ENCODE measurements around the gene PLAA.
A peak's percentile ranks its signal among the peaks of the same experiment; 100 is the strongest.

Gene PLAA

GRCh38 chr9:26946753-26947727 lies at the start of gene PLAA:
Gene PLAA, minus strand, starts transcription at chr9:26947242. Its CDS starts 197 bp downstream, at chr9:26947045.
- DNase-seq (ENCODE audit: low read depth in 1 of 2, low spot score in 1 of 2): peak; percentile 74 to 79

- no peak for DNase-seq (ENCODE audit: low read depth in 1 of 2, low spot score in 1 of 2)
Measured at GRCh38 chr9:26995810-26996209, 48.8 kb upstream of the PLAA start.

DNA sequence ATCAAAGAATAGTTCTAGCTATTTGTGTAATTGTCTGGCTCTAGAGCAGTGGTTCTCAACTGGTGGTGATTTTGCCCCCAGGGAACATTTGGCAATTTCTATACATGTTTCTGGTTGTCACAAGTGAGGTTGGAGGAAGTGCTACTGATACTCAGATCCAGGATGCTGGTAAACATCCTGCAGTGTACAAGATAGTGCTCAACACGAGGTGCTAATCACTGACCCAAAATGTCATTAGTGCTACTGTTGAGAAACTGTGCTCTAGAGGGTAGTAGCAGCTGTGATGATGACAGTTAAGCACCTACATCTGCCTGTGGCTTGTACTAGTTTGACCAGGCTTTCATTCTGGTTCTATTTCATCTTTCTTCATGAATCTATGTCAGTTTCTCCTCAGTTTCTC lies 36.3 kb upstream of the PLAA start:
- no peak for DNase-seq (ENCODE audit: low read depth in 1 of 2, low spot score in 1 of 2)

DNA sequence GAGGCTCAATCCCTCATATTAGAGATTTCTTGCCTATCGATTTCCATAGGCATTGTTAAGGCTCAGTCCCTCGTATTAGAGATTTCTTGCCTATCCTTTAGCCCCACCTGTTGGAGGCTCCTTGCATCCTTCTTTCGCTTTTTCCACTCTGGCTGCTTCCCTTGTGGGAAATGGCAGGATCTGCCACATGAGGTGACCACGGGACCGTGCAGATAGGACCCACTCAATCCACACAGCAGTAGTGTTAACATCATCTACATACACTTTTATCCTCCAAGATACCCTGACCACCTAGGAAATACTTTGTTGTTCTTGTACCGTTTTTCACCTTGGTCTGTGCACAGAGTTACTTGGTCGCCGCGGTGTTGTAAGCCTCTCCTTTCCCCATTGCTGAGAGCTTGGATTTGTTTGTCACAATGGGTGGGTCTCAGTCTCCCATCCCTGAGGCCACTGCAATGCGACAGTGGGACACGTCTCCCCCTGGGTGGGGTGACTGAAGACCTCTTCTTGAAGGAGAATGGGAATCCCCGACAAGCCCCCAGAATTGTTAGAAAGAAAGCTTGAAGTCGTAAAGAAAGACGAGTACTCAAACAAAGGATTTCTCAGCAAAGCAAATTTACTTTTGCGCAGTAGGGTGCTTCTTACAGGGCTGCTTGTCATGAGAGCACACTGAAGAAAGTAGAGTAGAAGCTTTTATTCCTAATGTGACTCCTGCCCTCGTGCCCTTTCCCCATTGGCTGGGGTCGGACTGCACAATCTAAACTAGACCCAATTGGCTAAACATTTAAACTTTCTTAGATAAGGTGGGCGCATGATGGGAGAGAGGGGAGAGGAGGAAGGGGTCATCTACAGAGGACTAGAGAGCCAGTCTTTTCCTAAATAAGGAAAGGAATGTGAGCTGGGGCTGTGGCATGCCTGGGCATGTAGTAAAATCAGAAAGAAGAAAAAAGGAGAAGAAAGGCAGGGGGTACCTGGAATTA lies 29.0 kb upstream of the PLAA start:
- no peak for DNase-seq (ENCODE audit: low read depth in 1 of 2, low spot score in 1 of 2)

GRCh38 chr9:26974927-26975326 lies 27.9 kb upstream of the PLAA start:
- no peak for DNase-seq (ENCODE audit: low read depth in 1 of 2, low spot score in 1 of 2)

- DNase-seq (ENCODE audit: low read depth in 1 of 2, low spot score in 1 of 2): no peak
Measured at GRCh38 chr9:26973989-26974388, 26.9 kb upstream of the PLAA start.

DNA sequence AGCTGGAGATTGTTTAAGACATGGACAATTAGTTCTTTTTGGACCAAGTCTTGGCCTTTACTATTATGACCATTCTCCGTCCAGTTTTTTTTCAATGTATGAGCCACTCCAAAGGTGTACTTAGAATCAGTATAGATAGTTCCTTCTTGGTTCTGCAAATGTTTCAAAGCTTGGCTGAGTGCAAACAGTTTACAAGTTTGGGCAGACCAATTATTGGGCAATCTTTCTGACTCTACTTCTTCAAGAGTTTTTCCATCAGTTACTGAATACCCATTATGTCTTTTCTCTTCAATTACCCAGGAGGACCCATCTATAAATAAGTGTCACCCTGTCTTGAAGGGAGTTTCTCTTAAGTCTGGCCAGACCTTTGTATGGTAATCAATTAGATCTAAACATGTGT lies 24.7 kb upstream of the PLAA start:
- DNase-seq (ENCODE audit: low read depth in 1 of 2, low spot score in 1 of 2): no peak

- DNase-seq (ENCODE audit: low read depth in 1 of 2, low spot score in 1 of 2): no peak
Measured at GRCh38 chr9:26956860-26957233, 9.8 kb upstream of the PLAA start.

- peak; percentile 77 to 91 for DNase-seq (ENCODE audit: low read depth in 1 of 2, low spot score in 1 of 2)
Measured at GRCh38 chr9:26955921-26956859, 9.1 kb upstream of the PLAA start, which contains the start of gene IFT74. Gene IFT74, plus strand, starts transcription at chr9:26956412. Its CDS starts 5,556 bp downstream, at chr9:26961968.

DNA sequence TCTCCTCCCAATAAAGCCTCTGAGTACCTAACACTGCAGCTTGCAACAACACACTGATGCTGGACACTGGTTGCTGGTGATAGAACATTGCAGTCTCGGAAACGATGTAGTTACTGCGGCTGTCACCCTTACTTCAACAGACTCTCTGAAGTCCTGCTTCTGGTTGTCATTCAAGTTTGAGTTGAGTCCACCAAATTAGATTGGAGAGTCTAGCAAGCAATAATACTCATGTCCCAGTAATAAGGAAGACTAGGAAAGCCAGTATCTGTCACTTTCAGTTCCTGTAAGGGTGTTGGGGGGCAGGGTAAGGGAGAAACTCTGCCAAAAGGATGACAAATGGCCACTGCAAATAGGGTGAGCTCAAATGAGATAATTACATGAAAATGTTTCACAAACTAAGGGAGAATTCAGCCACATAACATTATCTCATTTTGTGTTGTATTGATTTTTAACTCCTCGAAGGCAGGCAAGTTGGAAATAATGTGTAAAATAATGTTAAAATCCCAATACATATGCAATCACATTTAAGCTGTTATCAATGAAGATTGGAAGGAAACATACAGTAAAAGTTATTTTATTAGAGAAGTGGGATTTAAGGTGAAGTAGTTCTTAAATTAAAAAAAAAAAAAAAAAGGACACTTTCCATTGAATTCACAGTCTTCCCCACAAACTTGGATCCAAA lies 8.3 kb upstream of the PLAA start:
- DNase-seq (ENCODE audit: low read depth in 1 of 2, low spot score in 1 of 2): no peak

GRCh38 chr9:26954050-26954508 lies 7.0 kb upstream of the PLAA start:
- no peak for DNase-seq (ENCODE audit: low read depth in 1 of 2, low spot score in 1 of 2)

GRCh38 chr9:26951794-26952193 lies 4.8 kb upstream of the PLAA start:
- DNase-seq (ENCODE audit: low read depth in 1 of 2, low spot score in 1 of 2): no peak

GRCh38 chr9:26950521-26950920 lies 3.5 kb upstream of the PLAA start:
- no peak for DNase-seq (ENCODE audit: low read depth in 1 of 2, low spot score in 1 of 2)

GRCh38 chr9:26949637-26950069 lies 2.6 kb upstream of the PLAA start:
- no peak for DNase-seq (ENCODE audit: low read depth in 1 of 2, low spot score in 1 of 2)

GRCh38 chr9:26947736-26948135 lies 694 bp upstream of the PLAA start:
- DNase-seq (ENCODE audit: low read depth in 1 of 2, low spot score in 1 of 2): peak in 1 of 2 donors; percentile 5

DNA sequence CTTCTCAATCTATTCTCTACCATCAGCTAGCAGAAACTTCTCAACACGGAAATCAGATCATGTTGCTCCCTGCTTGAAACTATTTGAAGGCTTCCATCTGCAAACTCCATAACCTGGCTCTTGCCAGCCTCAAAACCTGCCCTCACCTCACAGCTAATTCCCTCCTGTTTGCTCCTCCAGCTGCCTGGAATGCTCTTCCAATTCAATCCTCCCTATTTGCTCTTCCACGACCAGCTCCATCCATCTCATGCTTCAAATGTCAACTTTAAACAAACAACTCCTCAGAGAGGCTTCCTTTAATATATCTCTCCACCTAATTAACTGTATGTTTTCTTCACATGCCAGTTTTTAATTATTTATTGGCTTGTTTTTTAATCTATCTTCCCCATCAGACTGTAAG lies 1.5 kb downstream of the PLAA start:
- DNase-seq (ENCODE audit: low read depth in 1 of 2, low spot score in 1 of 2): no peak

GRCh38 chr9:26940779-26941178 lies 6.3 kb downstream of the PLAA start:
- no peak for DNase-seq (ENCODE audit: low read depth in 1 of 2, low spot score in 1 of 2)

GRCh38 chr9:26939955-26940711 lies 6.9 kb downstream of the PLAA start:
- DNase-seq (ENCODE audit: low read depth in 1 of 2, low spot score in 1 of 2): no peak

- no peak for DNase-seq (ENCODE audit: low read depth in 1 of 2, low spot score in 1 of 2)
Measured at GRCh38 chr9:26937816-26938371, 9.1 kb downstream of the PLAA start.
